GM19467 (cell line): ENCODE measurements around the gene FKBP14.
"Not testable (repeated sequence)": the region's sequence is repeated elsewhere in the genome, so short reads cannot be mapped to it uniquely, and the experiment has no call there.

Source experiments
- ATAC-seq: cut with Tn5 transposase; IDR thresholded peaks from one replicate; pipeline ENCODE4 v1.9.1; 2021; ENCODE audit warnings: mild to moderate bottlenecking, moderate library complexity; ENCODE audit not compliant: unreplicated experiment

FKBP14 gene, protein sequence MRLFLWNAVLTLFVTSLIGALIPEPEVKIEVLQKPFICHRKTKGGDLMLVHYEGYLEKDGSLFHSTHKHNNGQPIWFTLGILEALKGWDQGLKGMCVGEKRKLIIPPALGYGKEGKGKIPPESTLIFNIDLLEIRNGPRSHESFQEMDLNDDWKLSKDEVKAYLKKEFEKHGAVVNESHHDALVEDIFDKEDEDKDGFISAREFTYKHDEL

DNA sequence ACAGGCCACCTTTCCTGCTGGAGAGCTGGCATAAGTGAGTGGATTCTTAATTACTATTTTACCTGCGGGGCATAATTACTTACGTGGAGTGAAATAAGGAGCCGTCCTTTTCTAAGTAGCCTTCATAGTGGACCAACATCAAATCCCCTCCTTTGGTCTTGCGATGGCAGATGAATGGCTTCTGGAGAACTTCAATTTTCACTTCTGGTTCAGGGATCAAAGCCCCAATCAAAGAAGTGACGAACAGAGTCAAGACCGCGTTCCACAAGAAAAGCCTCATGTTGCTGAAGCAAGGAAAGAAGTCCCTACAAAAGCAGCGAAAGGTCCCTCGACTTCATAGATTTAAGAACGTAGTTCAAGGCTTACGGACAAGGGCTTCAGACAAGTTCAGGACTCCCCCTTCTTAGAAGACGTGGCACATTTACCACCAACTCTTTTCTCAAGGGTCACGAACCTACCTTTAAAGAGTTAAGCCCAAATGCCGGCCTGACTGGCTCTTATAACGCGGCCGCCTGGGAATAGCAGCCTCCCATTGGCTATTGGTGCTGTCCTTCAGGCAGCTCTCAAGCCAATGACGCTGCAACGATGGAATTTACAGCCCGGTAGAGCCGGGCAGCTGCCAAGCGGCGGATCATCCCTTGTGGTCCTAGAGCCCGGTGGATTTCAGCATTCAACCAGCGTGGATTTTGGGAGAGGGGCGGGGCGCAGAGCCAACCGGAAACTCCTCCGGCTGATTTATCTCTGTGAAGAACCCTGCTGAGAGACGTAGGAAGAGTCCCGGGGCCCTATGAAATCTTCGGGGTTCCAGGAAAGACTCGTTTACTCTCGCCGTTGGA is at the start of gene FKBP14:
Gene FKBP14 (minus strand): TSS at position 474 of the 836 bp plus-strand sequence. CDS start 194 bp downstream, at position 280.
- peak; percentile 79 for ATAC-seq

DNA sequence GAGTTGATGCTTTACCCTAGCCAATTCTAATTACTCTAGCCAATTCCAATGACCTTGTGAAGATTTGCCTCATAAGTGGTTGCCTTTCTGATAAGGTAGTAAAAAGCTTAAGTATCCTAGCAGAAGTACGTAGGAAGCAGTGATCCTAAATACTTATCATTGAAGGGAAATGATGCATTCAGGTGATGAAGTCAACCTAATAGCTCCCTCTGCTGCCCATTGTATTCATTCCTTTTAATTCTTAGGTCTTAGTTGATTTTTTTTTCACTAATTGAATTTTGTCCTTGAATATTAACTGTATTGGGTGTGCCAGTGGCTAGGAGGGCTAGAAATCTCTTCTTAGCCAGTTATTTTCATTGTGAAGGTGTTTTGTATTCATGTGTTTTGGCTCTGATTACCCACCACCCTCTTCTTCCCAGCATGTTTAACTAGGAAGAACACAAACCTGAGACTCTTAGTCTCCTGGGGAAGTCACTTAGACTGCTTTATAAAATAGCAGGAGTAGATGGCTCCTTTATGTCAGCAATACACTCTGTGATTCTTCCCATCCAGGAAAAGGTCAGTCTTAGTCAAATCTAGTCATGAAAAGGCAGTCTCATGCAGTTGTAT is 48.0 kb upstream of the FKBP14 start:
- no peak for ATAC-seq

DNA sequence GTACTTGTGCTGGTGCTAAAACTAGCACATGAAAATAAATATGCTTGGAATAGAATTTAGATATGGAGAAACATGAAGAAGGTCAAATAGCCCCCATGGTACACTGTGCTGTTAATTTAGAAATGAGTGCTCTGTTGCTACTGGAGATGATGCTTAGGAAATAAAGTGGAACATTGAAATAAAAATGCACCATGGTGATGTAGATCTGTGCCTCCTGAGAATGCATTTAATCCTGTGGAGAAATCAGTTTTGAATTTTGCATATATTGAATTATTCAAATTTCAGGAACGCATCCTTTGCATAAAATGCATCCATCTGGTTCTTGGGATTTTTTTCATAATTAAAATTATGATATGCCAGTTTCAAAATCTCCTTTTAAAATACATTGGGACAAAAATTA is 46.2 kb upstream of the FKBP14 start:
- ATAC-seq, result no peak

DNA sequence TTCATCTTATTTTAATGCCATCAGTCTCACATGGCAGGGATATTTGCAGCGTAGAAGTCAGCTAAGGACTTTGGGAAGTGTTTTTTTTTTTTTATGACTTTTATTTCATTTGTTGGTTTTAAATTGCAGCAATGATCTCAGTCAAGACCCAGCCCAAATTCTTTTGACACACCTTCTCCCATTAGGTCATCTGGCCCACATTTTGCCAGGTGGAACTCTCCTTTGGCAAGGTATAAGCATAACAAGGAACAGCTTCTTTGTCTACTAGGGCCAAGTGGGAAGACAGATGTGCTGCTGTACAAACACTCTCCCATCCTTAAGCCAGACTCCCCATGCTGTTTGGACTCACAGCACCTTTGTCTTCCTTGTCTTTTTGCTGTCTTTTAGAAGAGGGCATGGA is 43.5 kb upstream of the FKBP14 start:
- no peak for ATAC-seq

DNA sequence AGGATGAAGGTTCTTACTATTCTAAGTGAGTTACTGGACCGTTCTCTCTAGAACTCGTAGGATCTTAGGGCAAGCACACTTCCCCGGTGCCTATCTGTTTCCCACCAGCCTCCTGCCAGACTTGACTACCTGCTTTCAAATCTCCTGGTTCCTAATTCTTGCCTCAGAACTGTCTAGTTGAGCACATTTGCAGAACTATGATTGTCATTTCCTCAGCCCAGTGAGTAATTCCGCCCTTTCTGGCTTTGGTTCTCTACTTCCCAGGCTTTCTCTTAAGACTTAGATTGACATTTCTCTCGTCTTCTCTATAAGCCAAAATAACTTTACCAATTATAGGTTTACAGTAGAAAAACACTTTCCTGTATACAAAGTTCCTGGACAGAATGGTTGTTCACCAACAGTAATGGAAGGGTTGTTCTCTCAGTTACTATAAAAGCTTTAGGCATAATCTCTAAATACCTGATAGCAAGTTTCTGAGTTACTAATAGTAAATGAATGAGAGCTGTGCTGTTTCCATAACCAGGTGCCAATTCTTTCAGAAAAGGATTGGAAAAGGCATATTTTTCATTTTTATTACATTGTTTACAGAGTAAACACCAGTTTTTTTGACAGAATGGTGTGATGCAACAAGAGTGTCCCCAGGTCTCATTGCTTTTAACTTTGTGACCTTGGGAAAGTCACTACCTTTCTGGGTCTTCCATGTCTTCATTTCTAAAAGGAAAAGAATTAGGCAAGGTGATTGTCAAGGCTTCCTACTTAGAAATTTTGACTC is 42.8 kb upstream of the FKBP14 start:
- no peak for ATAC-seq

DNA sequence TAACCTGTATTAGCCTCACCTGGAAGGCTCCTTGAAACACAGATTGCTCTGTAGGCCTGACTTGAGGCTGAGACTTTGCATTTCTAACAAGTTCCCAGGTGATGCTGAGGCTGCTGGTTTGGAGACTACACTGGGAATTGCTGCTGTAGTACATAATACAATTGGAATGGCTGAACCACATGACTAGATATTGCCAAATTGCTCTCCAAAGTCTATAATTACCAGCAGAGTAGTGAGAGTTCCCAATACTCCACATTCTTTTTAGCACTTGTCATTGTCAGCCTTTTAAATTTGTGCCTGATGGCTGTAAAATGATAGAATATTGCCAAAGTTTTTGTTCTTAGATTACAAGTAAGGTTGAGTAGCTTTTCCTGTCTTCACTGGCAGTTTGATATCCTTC is 41.6 kb upstream of the FKBP14 start:
- ATAC-seq, result no peak

DNA sequence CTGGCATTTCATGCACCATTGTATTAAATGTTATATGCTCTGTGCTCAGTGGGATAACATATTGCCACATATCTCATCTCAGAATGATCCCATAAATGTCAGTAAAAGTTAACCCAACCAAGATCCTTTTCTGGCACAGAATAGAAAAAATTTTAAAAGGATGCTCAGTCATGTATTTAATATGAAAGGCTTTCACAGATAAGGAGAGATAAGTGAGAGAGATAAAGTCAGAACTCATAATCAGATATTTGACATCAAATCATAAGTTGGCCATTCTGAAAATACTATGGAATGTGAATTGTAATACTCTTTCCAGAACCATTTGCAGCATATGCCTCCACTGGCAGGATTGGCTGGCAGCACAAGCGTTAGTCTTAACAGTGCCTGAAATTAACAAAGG is 40.2 kb upstream of the FKBP14 start:
- no peak for ATAC-seq

DNA sequence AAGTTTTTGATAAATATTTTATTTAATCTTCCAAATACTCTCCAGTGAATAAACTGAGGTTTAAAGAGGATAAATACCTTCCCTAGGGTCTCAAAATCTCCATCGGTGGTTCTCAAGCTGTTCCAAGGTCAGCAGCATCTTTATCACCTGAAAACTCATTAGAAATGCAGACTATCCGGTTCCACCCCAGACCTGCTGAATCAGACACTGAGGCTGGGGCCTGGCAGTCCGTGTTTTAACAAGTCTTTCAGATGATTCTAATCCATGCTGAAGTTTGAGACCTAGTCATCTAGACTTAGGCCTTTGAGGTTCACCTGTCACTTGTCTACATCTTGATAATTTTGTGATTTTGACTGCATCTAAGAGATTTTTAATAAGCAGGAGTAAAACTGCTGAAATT is 39.2 kb upstream of the FKBP14 start:
- ATAC-seq, result no peak

DNA sequence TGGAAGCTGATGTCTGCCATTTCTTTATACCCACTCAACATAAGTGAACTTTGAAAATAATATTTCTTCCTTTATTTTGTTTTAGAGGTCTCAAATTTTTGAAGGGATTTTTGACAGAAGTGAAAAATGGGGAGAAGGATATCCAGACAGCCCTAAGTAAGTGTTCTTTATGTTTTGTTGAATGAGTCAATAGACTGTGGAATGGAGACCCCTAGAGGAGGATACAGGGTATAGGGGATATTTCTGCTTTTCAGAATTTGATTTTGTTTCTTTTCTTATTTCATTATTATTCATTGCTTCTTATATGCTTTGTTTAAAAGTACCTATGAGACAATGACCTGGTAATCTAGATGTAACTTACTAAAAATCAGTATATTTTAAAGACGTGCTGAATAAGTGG is 36.1 kb upstream of the FKBP14 start:
- ATAC-seq, result peak; percentile 68

DNA sequence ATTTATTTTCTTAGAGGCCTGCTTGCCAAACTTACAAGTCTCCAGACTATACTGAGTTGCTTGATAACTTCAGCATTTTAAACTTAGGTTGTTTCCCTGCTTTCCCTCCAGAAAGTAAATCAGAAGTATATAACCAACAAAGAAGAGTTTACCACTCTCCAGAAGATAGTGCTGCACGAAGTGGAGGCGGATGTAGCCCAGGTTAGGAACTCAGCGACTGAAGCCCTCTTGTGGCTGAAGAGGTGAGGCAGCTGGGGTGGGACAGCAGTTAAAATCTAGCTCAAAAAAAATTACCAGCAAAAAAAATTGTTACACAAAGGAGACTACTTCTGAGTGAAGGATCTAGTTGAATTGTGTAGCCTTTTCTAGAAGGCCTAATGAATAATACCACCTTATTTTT is 35.3 kb upstream of the FKBP14 start:
- not testable (repeated sequence) for ATAC-seq

DNA sequence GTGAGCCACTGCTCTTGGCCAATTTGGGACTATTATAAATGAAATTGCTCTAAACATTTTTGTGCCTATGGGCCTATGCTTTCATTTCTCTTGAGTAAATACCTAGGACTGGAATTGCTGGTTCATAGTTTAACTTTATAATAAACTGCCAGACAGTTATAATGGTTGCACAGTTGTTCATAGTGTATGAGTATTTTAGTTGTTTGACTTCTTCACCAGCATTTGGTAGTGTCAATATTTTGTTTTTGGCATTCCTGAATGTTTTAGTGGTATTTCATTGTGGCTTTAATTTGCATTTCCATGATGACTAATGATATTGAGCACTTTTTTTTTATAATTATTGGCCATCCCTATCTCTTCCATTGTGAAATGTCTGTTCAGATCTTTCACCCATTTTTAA is 31.2 kb upstream of the FKBP14 start:
- ATAC-seq, result no peak

DNA sequence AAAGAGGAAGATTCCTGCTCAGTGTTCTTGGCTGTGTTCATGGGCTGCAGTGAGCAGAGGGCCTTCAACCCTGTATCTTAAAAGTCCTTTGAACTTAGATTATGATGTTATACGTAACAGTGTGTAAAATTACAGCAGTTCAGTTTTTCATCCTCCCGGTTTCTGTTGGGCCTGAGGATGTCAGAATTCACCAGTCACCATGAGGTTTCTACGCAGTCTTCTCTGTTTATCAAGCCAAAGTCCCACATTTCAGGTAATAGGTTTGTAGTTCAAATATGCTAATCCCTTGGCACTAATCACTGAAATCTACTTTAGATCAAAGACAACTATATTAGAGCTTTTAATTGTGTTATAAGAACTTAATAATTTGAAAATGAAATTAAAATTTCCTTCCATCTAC is 26.6 kb upstream of the FKBP14 start:
- no peak for ATAC-seq

DNA sequence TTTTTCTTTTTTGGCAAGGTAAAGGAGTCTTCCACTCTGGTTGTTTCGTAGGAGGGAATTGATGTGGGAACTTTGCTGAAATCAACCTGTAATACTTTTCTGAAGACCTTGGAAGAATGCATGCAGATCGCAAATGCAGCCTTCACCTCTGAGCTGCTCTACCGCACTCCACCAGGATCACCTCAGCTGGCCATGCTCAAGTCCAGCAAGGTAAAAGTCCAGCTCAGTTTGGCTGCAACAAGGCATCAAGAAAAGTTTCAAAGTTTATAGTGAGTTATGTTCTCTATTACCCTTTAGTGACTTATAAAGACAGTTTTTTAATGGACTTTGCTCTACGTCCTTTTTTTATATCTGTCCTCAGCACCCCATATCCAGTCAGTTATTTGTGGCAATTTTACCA is 22.7 kb upstream of the FKBP14 start:
- ATAC-seq, result no peak

DNA sequence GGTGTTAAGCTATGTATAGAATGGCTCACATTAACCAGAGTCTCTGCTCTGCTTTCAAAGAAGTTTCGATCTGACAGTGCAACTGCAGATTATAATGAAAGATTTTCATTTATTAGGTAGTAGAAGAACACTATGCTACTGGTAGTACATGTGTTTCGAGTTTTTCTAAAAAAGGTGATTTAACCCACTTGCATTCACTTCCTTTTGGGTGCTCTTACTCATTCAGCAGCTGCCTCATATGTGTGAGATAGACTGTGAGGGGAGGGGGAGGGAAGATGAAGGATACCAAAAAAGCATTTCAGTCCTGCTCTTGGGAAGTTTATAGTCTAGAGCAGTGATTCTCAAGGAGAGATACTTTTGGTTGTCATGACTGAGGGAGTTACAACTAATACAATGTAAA is 22.1 kb upstream of the FKBP14 start:
- no peak for ATAC-seq

DNA sequence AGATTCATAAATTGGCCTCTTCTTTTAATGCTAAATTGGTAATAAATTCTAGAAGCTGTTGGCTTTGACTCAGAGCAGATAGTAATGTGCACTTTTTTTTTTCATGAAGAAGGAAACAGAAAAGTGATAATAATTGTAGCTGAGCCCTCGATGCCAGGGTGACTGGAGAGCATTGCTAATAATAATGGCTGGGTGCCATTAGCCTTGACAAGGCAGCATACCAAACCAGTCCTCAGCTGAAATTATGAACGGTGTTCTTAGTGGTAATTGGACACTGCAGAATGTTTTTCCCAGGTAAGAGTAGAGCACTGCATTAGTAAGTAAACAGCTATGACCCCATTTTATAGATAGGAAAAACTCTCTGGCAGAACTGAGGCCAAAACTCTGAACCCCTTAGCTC is 20.6 kb upstream of the FKBP14 start:
- ATAC-seq, result no peak

DNA sequence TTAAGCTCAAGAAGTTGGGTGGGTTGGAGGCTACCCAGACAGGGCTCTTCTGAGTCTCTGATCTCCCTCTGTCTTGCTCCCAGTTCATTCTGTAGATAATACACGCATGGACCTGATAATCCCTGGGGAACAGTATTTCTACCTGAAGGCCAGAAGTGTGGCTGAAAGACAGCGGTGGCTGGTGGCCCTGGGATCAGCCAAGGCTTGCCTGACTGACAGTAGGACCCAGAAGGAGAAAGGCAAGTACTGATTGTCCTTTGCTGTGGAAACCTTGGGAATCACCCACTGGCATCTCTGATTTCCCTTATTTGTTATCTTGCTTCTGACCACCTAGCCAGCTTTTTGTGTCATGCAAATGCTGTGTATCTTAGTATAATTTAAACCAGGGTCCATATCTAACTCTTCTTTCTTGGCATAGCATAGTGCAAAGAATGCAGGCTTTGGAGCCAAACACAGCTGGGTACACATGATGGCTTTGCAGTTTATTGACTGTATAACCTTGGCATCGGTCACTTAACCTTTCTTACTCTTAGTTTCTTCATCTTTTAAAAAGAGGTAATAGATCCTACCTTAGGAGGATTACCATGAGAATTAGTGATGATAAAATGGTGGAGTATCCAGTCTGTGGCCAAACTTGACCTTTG is 19.7 kb upstream of the FKBP14 start:
- no peak for ATAC-seq

DNA sequence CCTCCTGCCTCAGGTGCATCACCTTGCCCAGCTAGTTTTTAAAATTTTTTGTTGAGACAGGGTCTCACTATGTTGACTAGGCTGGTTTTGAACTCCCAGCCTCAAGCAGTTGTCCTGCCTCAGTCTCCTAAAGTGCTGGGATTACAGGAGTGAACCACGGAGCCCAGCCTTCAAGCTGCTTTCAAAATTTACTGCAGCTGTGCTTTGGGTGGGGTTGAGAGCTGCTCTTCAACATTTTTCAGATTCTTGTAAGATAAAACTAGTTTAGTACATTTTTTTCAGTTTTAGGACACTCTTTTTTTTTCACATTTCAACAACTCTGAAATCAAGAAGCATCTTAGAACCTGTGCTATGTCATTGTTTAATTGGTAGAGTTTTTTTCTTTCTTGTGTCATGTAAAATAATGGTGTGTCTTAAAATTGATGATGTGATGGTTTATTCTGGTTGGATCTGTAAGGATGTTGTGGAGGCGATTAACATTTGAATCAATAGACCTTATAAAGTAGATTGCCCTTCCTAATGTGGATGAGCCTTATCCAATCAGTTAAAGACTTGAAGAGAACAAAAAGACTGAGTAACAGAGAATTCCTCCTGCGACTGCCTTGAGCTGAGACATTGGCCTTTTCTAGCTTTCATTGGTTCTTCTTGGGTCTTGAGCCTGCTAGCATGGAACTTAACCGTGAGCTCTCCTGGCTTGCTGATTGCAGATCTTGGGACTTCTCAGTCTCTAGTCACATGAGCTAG is 15.2 kb upstream of the FKBP14 start:
- no peak for ATAC-seq

DNA sequence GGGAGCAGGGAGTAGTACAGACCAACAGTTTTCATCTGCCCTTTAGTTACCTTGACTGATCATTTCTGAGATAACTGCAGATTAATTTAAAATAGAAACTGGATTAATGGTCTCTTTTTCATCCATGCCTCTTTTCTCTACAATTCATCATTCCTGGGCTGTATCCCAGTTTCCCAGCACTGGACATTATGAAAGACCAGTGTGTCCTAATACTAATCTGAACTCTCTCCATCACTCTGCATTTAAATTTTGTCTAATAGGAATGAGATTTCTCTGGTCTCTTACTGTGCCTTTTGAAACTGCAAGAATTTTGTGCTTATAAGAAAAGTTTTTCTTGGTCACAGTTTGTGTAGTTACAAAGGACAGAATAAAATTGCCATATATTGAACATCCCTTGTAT is 14.4 kb upstream of the FKBP14 start:
- ATAC-seq, result no peak

DNA sequence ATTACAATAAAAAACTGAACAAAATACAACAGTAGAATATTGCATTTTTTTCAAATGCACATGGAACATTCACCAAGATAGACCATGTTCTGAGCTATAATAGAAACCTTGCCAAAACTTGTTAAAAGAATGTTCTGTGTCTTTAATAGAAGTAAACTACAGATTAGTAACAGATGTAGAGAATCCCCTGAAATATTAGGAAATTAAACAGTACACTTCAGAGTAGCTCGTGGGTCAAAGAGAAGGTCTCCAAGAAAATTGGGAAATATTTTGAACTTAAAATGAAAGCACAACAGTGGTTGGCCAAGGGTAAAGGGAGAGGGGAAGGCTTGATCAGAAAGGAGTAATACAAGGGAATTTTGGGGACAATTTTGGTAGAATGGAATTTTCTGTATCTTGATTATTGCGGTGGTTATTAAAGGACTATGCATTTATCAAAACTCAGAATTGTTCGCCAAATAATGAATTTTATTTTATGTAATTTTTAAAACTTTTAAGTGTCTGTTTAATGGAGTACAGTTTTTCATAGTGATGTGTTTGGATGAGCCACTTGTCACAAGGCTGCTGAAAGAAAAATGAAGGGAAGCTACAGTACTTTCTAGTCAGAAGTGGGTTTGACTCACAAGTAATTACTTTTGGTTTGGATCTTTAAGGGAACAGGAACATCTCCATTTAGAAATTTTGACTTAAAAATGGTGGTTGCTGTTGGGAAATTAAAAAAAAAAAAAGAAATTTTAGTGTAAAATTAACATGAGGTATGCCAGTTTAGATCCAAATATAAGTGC is 11.9 kb upstream of the FKBP14 start:
- ATAC-seq, result no peak
